HepG2 (cell line): Measurements from ENCODE around the gene DPEP3. TPM values are rescaled to one million over a fixed set of nuclear protein-coding genes. Genes with fewer than 3 reads are reported as not detected.
A peak's percentile ranks its signal among the peaks of the same experiment; 100 is the strongest.
"Not testable (repeated sequence)": the region's sequence is repeated elsewhere in the genome, so short reads cannot be mapped to it uniquely, and the experiment has no call there.

Experiments
- ATAC-seq: fragments of 200-7000 bp; cut with Tn5 transposase; 3 replicates; pipeline ENCODE4 v1.9.1; 2020; ENCODE audit warnings: mild to moderate bottlenecking, moderate library complexity
- BruUV-seq: library from RNA; stranded (reverse); fragments of 400-500 nt; replicated peaks from 2 replicates; lab custom pipeline; 2021; lab: Mats Ljungman, UMichigan
- CTCF ChIA-PET: fragments of 300-600 bp; formaldehyde crosslinking; extraction: SDS; loops from one replicate; lab custom pipeline; 2021; ENCODE audit warnings: low total read pairs, inconsistent platforms, low intra/inter-chr PET ratio; lab: Yijun Ruan, JAX
- POLR2A ChIA-PET: fragments of 350-600 bp; sonication (Branson Sonifier 250); formaldehyde crosslinking; loops from one replicate; lab custom pipeline; 2020; ENCODE audit warnings: antibody characterized with exemption, inconsistent platforms; lab: Yijun Ruan, JAX
- DNase-seq: peaks from one replicate; pipeline ENCODE4 v3.0.0-alpha.2; 2015; ENCODE audit warnings: low spot score
- FAIRE-seq: peaks from 3 replicates; lab custom pipeline; 2011; peaks lifted over from hg19 to GRCh38; lab: Jason Lieb, UNC
- H2AFZ ChIP-seq: one replicate; pipeline ENCODE4 v1.6.1; 2011; ENCODE audit warnings: low read length, inconsistent platforms
- H3K27ac ChIP-seq: fragments of 300-600 bp; 3 replicates; pipeline ENCODE4 v1.8.0; 2011; ENCODE audit warnings: mixed run types, mild to moderate bottlenecking, mixed read lengths, low read length, inconsistent platforms; ENCODE audit not compliant: insufficient read depth; ENCODE audit errors: extremely low read length
- H3K27me3 ChIP-seq, 2 experiments: fragments of 200-600 bp in 1 of 2; 2 replicates in 1 of 2; 3 replicates in 1 of 2; pipeline versions ENCODE4 v1.6.0 to v1.8.0; 2011; ENCODE audit warnings: low read length in 2 of 2, mild to moderate bottlenecking in 2 of 2, moderate library complexity in 2 of 2, inconsistent platforms in 1 of 2; ENCODE audit not compliant: insufficient read depth in 2 of 2, control insufficient read depth in 1 of 2
- H3K36me3 ChIP-seq, 2 experiments: fragments of 200-600 bp in 1 of 2; replicated peaks in 1 of 2; 2 replicates in 1 of 2; 3 replicates in 1 of 2; pipeline versions ENCODE4 v1.5.1 to v1.8.0; 2011; ENCODE audit warnings: low read length in 2 of 2, inconsistent platforms in 1 of 2; ENCODE audit not compliant: insufficient read depth in 2 of 2, control insufficient read depth in 1 of 2
- H3K4me1 ChIP-seq: 2 replicates; pipeline ENCODE4 v1.5.1; 2012; ENCODE audit warnings: low read length, inconsistent platforms; ENCODE audit not compliant: insufficient read depth
- H3K4me2 ChIP-seq: 2 replicates; pipeline ENCODE4 v1.6.0; 2011; ENCODE audit warnings: low read depth, low read length, inconsistent platforms
- H3K4me3 ChIP-seq, 3 experiments: fragments of 200-600 bp in 1 of 3; sonication (generic), shearing (Covaris generic) in 1 of 3; replicated peaks in 1 of 3; 2 replicates each; pipeline ENCODE4 v1.5.1; 2011 to 2016; ENCODE audit warnings: low read length in 3 of 3, inconsistent platforms in 2 of 3, low read depth in 2 of 3, mild to moderate bottlenecking in 2 of 3, control low read depth in 1 of 3, mixed read lengths in 1 of 3; ENCODE audit not compliant: insufficient read depth in 1 of 3
- H3K79me2 ChIP-seq: one replicate; pipeline ENCODE4 v1.6.1; 2011; ENCODE audit warnings: low read length, inconsistent platforms; ENCODE audit not compliant: insufficient read depth
- H3K9ac ChIP-seq: 2 replicates; pipeline ENCODE4 v1.6.0; 2011; ENCODE audit warnings: mild to moderate bottlenecking, low read depth, low read length, inconsistent platforms; ENCODE audit not compliant: insufficient read depth
- H3K9me3 ChIP-seq: 2 replicates; pipeline ENCODE4 v1.5.1; 2012; ENCODE audit warnings: mild to moderate bottlenecking, low read length
- H4K20me1 ChIP-seq: 2 replicates; pipeline ENCODE4 v1.6.0; 2011; ENCODE audit warnings: inconsistent platforms, mild to moderate bottlenecking, low read length, moderate library complexity; ENCODE audit not compliant: insufficient read depth
- DNMT1 ChIP-seq: sonication (generic); formaldehyde crosslinking; IDR thresholded peaks from 2 replicates; pipeline ENCODE4 v1.5.1; 2020; ENCODE audit warnings: mild to moderate bottlenecking, missing genetic modification reagents
- SETDB1 ChIP-seq: sonication (generic); formaldehyde crosslinking; IDR thresholded peaks from 2 replicates; pipeline ENCODE4 v1.5.1; 2020; ENCODE audit warnings: missing genetic modification reagents, mild to moderate bottlenecking, borderline replicate concordance
- TEAD3 ChIP-seq: optimal IDR thresholded peaks from 2 replicates; pipeline ENCODE3; 2016; ENCODE audit warnings: borderline replicate concordance
- ZBTB38 ChIP-seq: sonication (generic); formaldehyde crosslinking; IDR thresholded peaks from 2 replicates; pipeline ENCODE4 v1.5.1; 2020; ENCODE audit warnings: mild to moderate bottlenecking, missing genetic modification reagents
- WGBS: methylation state at CpG from one replicate; pipeline ENCODE4 v1.1.6; 2017; ENCODE audit warnings: low lambda C conversion rate; 5-methylcytosine and 5-hydroxymethylcytosine counted together
- in situ Hi-C: cut with HindIII; loops from 2 replicates; pipeline ENCODE4 v1.10.0; 2017; ENCODE audit warnings: low pct_unique_long_range_greater_than_20kb; ENCODE audit not compliant: extremely low pct_ligation_motif_present
- intact Hi-C: fragments of 100-400 bp; cut with micrococcal nuclease; formaldehyde crosslinking; loops from one replicate; pipeline ENCODE4 v1.10.0; 2022; ENCODE audit not compliant: unreplicated experiment
- polyA plus RNA-seq, 8 experiments: library from polyadenylated mRNA; depleted of rRNA in 3 of 8; stranded (reverse) in 7 of 8; unstranded in 1 of 8; fragments of >200 nt; fragmentation: Illumina TruSeq in 4 of 8; extraction: Trizol in 4 of 8; gene quantifications; 2 replicates each; pipeline versions ENCODE4 v1.2.1 to v1.2.3, GENCODE V29; 2011 to 2016; ENCODE audit warnings: low read depth in 4 of 8, missing spikeins in 1 of 8, mixed read lengths in 1 of 8; ENCODE audit not compliant: insufficient read depth in 1 of 8
- total RNA-seq, 5 experiments: library from RNA; depleted of rRNA; stranded (reverse); fragments of >200 nt; fragmentation: Illumina TruSeq; extraction: Trizol; gene quantifications; 2 replicates each; pipeline ENCODE4 v1.2.3, GENCODE V29; 2016; ENCODE audit warnings: low read depth in 1 of 5
- TF ChIP-seq, protein P1 (sequence below): sonication (generic); formaldehyde crosslinking; IDR thresholded peaks from 2 replicates; pipeline ENCODE4 v1.9.0; 2022; ENCODE audit warnings: missing genetic modification reagents, mild to moderate bottlenecking, borderline replicate concordance
- TF ChIP-seq, protein P2 (sequence below): sonication (generic); formaldehyde crosslinking; IDR thresholded peaks from 2 replicates; pipeline ENCODE4 v1.5.1; 2020; ENCODE audit warnings: mild to moderate bottlenecking, missing genetic modification reagents, moderate library complexity

The DPEP3 gene
- total and polyA plus RNA-seq, 2 of the 13 experiments (the other 11 are each of a cell fraction or from before 2014, with no cell fraction given): not detected

DNA sequence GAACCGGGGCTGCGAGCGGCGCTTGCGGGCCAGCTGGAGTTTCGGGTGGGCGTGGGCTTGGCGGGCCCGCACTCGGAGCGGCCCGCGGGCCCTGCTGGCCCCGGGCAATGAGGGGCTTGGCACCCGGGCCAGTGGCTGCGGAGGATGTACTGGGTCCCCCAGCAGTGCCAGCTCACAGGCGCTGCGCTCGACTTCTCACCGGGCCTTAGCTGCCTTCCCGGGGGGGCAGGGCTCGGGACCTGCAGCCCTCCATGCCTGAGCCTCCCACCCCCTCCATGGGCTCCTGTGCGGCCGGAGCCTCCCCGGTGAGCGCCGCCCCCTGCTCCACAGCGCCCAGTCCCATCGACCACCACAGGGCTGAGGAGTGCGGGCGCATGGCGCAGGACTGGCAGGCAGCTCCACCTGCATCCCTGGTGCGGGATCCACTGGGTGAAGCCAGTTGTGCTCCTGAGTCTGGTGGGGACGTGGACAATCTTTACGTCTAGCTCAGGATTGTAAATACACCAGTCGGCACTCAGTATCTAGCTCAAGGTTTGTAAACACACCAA lies 18.0 kb upstream of the DPEP3 start:
- ATAC-seq, H3K36me3 ChIP-seq, H2AFZ ChIP-seq, H3K9me3 ChIP-seq, H3K79me2 ChIP-seq, intact Hi-C loops, DNase-seq, H3K4me2 ChIP-seq, FAIRE-seq, CTCF ChIA-PET, H3K4me3 ChIP-seq, BruUV-seq, H3K27me3 ChIP-seq, H4K20me1 ChIP-seq, in situ Hi-C loops: not testable (repeated sequence)
- peaks cover 48% of the 10 kb centered on the region for H3K4me1 ChIP-seq
- 90% methylated on average over 22 of the region's 36 CpGs for whole genome bisulfite sequencing
- POLR2A ChIA-PET: interaction anchor here (0.6 to 1.8 kb wide), 12 partner anchors 7 to 86 kb away, joined by 3 to 13 read pairs (median 4); partner anchors contain the start of genes DDX28, DUS2, LCAT and NFATC3
- H3K27ac ChIP-seq: peak overlapping the region; percentile 72
- peak overlapping the region; percentile 31 for H3K9ac ChIP-seq
- peak; percentile 53; the same call in 1 of the 2 replicates for TF ChIP-seq DNMT1 (CRISPR knock-in tag)
- TF ChIP-seq, protein P1, sequence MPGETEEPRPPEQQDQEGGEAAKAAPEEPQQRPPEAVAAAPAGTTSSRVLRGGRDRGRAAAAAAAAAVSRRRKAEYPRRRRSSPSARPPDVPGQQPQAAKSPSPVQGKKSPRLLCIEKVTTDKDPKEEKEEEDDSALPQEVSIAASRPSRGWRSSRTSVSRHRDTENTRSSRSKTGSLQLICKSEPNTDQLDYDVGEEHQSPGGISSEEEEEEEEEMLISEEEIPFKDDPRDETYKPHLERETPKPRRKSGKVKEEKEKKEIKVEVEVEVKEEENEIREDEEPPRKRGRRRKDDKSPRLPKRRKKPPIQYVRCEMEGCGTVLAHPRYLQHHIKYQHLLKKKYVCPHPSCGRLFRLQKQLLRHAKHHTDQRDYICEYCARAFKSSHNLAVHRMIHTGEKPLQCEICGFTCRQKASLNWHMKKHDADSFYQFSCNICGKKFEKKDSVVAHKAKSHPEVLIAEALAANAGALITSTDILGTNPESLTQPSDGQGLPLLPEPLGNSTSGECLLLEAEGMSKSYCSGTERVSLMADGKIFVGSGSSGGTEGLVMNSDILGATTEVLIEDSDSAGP (CRISPR knock-in tag): peak; percentile 46; the same call in 1 of the 2 replicates
- TF ChIP-seq, protein P2, sequence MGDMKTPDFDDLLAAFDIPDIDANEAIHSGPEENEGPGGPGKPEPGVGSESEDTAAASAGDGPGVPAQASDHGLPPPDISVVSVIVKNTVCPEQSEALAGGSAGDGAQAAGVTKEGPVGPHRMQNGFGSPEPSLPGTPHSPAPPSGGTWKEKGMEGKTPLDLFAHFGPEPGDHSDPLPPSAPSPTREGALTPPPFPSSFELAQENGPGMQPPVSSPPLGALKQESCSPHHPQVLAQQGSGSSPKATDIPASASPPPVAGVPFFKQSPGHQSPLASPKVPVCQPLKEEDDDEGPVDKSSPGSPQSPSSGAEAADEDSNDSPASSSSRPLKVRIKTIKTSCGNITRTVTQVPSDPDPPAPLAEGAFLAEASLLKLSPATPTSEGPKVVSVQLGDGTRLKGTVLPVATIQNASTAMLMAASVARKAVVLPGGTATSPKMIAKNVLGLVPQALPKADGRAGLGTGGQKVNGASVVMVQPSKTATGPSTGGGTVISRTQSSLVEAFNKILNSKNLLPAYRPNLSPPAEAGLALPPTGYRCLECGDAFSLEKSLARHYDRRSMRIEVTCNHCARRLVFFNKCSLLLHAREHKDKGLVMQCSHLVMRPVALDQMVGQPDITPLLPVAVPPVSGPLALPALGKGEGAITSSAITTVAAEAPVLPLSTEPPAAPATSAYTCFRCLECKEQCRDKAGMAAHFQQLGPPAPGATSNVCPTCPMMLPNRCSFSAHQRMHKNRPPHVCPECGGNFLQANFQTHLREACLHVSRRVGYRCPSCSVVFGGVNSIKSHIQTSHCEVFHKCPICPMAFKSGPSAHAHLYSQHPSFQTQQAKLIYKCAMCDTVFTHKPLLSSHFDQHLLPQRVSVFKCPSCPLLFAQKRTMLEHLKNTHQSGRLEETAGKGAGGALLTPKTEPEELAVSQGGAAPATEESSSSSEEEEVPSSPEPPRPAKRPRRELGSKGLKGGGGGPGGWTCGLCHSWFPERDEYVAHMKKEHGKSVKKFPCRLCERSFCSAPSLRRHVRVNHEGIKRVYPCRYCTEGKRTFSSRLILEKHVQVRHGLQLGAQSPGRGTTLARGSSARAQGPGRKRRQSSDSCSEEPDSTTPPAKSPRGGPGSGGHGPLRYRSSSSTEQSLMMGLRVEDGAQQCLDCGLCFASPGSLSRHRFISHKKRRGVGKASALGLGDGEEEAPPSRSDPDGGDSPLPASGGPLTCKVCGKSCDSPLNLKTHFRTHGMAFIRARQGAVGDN: peak; percentile 57; the same call in 1 of the 2 replicates
- TF ChIP-seq TEAD3 (CRISPR knock-in tag): peak; percentile 48
- TF ChIP-seq SETDB1: 0 out of 2 replicates have a peak, but pooled peaks have one; percentile 85
- peak; percentile 92 for TF ChIP-seq ZBTB38 (CRISPR knock-in tag)
